Breast epithelium (tissue), 4 donors: ENCODE measurements around the gene SRPK1. TPM values are rescaled to one million over a fixed set of nuclear protein-coding genes. Genes with fewer than 3 reads are reported as not detected.

Experiments
- DNase-seq, 2 donors: peaks; one replicate each; pipeline ENCODE4 v3.0.0-alpha.2; 2019; ENCODE audit warnings: low spot score in 2 of 2
- H3K27ac ChIP-seq, 2 donors: fragments of 200-600 bp; sonication (generic) in 1 of 2; one replicate each; pipeline ENCODE4 v1.5.1; 2016 to 2019; ENCODE audit warnings: mild to moderate bottlenecking in 1 of 2
- H3K27me3 ChIP-seq, 2 donors: fragments of 200-600 bp; sonication (generic) in 1 of 2; one replicate each; pipeline versions ENCODE4 v1.5.1 to v1.6.0; 2017 to 2019; ENCODE audit warnings: control low read depth in 1 of 2, mild to moderate bottlenecking in 1 of 2
- H3K36me3 ChIP-seq: fragments of 200-600 bp; one replicate; pipeline ENCODE4 v1.5.1; 2019
- H3K4me1 ChIP-seq, 2 donors: fragments of 200-600 bp; sonication (generic); one replicate each; pipeline ENCODE4 v1.5.1; 2016 to 2019; ENCODE audit warnings: control low read depth in 1 of 2
- H3K4me3 ChIP-seq, 3 donors: fragments of 200-600 bp; sonication (generic); 1 replicate in 2 of 3; 2 replicates in 1 of 3; pipeline ENCODE4 v1.5.1; 2016 to 2019; ENCODE audit warnings: mild to moderate bottlenecking in 3 of 3, moderate library complexity in 2 of 3
- H3K9me3 ChIP-seq, 2 donors: fragments of 200-600 bp; sonication (generic) in 1 of 2; one replicate each; pipeline ENCODE4 v1.5.1; 2016 to 2019; ENCODE audit warnings: control low read depth in 1 of 2
- CTCF ChIP-seq, 3 donors: fragments of 450-650 bp; IDR thresholded peaks; one replicate each; pipeline ENCODE4 v1.5.1; 2016 to 2017; ENCODE audit warnings: antibody characterized with exemption in 3 of 3, mild to moderate bottlenecking in 3 of 3, moderate library complexity in 3 of 3
- POLR2A ChIP-seq: fragments of 450-650 bp; IDR thresholded peaks from one replicate; pipeline ENCODE4 v1.6.1; 2016; ENCODE audit warnings: antibody characterized with exemption, mild to moderate bottlenecking, moderate library complexity
- POLR2AphosphoS5 ChIP-seq, 3 donors: sonication (generic); formaldehyde crosslinking; IDR thresholded peaks; one replicate each; pipeline ENCODE4 v1.6.1; 2017; ENCODE audit warnings: antibody characterized with exemption in 3 of 3
- intact Hi-C: fragments of 100-400 bp; cut with DNase I; formaldehyde crosslinking; loops from one replicate; pipeline ENCODE4 v1.15.1; 2023; ENCODE audit warnings: low total_unique reads
- total RNA-seq, 3 donors: library from RNA; depleted of rRNA; stranded (reverse); fragments of >200 nt; gene quantifications; one replicate each; pipeline ENCODE4 v1.1.0, GENCODE V29; 2016

SRPK1 gene
- total RNA-seq, 3 donors from 2014 or later = 29.1 to 77.7 (median 61.3) TPM

- TF ChIP-seq POLR2AphosphoS5 (IDR thresholded peaks at IDR 0.05) = no peak
- no peak for TF ChIP-seq CTCF (IDR thresholded peaks at IDR 0.05)
- TF ChIP-seq POLR2A = no peak
- no peaks in the 10 kb centered on the region for H3K36me3 ChIP-seq
- no peak for DNase-seq
- no peak overlapping the region for H3K27ac ChIP-seq
- H3K27me3 ChIP-seq = no peaks in the 10 kb centered on the region
- H3K4me1 ChIP-seq = no peaks in the 10 kb centered on the region
- no peak overlapping the region for H3K4me3 ChIP-seq
- intact Hi-C loops = no loop called here
- no peaks in the 10 kb centered on the region for H3K9me3 ChIP-seq
Observed at GRCh38 chr6:35794536-35795452, 126.1 kb downstream of the SRPK1 start.

GRCh38 chr6:35790683-35791082, 130.2 kb downstream of the SRPK1 start:
- Histone ChIP-seq H3K36me3 (no peaks in the 10 kb centered on the region), H3K27ac (no peak overlapping the region), H3K4me1 (no peaks in the 10 kb centered on the region), H3K4me3 (no peak overlapping the region), H3K9me3 (no peaks in the 10 kb centered on the region), H3K27me3 (peaks cover 0 to 24% of the 10 kb centered on the region in 2 donors)
- no peak for DNase-seq
- intact Hi-C loops = no loop called here
- no peak for TF ChIP-seq CTCF (IDR thresholded peaks at IDR 0.05)
- no peak for TF ChIP-seq POLR2A
- no peak for TF ChIP-seq POLR2AphosphoS5 (IDR thresholded peaks at IDR 0.05)

- Histone ChIP-seq H3K27me3 (peaks cover 0 to 24% of the 10 kb centered on the region in 2 donors), H3K4me1 (no peaks in the 10 kb centered on the region)
- intact Hi-C loops = no loop called here
Observed at GRCh38 chr6:35788423-35788982, 132.4 kb downstream of the SRPK1 start.

DNA sequence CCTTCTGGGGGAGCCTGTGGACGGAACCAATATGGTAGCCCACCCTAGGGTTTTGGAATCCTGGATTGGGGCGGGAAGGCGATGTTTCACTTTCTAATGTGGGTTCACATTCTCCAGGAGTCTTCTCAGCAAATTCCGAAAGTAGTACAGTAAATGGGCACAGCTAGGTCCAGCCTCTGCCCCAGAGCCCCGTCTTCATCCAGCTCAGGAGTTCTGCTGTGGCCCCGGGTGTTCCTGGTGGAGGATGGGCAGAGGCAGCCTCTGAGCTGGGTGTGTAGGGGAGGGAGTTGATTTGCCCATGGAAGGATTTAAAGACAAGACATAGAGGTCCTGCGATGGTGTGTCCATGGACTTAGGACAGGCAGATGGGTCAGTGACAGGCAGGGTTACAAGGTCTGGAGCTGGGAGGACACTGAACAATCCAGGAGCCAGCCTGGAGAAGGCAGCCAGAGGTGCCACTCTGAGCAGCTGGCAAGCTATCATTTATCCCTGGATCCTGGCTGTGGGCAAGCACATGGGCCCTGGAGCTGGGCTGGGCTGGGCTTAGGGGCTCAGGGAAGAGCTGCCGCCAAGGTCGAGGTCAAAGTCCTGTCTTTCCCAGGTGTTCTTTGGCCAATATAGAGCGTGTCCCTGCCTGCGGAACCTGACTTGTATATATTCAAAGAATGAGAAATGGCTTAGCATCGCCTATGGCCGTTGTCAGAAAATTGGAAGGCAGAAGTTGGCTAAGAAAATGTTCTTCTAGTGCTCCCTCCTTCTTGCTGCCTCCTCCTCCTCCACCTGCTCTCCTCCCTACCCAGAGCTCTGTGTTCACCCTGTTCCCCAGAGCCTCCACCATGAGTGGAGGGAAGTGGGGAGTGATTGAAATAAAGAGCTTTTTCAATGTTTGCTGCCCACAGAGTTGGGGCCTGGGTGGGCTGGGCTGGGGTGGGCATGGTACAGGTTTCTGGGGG, 133.4 kb downstream of the SRPK1 start:
- no peak for DNase-seq
- intact Hi-C loops = no loop called here
- H3K27me3 ChIP-seq = peaks cover 0 to 24% of the 10 kb centered on the region in 2 donors

More at GRCh38 chr6:35788423-35788982, 132.4 kb downstream of the SRPK1 start:
- TF ChIP-seq CTCF (IDR thresholded peaks at IDR 0.05) (no peak), POLR2AphosphoS5 (IDR thresholded peaks at IDR 0.05) (no peak), POLR2A (no peak)
- Histone ChIP-seq H3K27ac (no peak overlapping the region), H3K4me3 (no peak overlapping the region), H3K36me3 (no peaks in the 10 kb centered on the region), H3K9me3 (no peaks in the 10 kb centered on the region)
- DNase-seq = no peak

More for the DNA sequence above, 133.4 kb downstream of the SRPK1 start:
- no peak overlapping the region for H3K27ac ChIP-seq
- peak overlapping the region in 2 of 3 donors; percentile 34 to 60 for H3K4me3 ChIP-seq
- no peaks in the 10 kb centered on the region for H3K4me1 ChIP-seq
- TF ChIP-seq CTCF (IDR thresholded peaks at IDR 0.05) = no peak
- TF ChIP-seq POLR2AphosphoS5 (IDR thresholded peaks at IDR 0.05) = no peak
- TF ChIP-seq POLR2A = no peak
- no peaks in the 10 kb centered on the region for H3K9me3 ChIP-seq
- no peaks in the 10 kb centered on the region for H3K36me3 ChIP-seq
